Large intestine (tissue), 1 donor: ENCODE data around the gene GPR155. TPM values are rescaled to one million over a fixed set of nuclear protein-coding genes. Genes with fewer than 3 reads are reported as not detected.

Source experiments
- polyA plus RNA-seq: library from polyadenylated mRNA; unstranded; fragments of 120-200 nt; gene quantifications from one replicate; pipeline ENCODE4 v1.2.1, GENCODE V29; 2013

Gene GPR155
- polyA plus RNA-seq, 1 donor: 3.7 TPM

Other genes starting within 250 kb of the GPR155 start
- gene OLA1, start 238.5 kb downstream of the GPR155 start, polyA plus RNA-seq: 150 TPM
- gene SP9, start 152.1 kb downstream of the GPR155 start, polyA plus RNA-seq: not detected
- 23.8 TPM for gene SCRN3, start 91.3 kb downstream of the GPR155 start, polyA plus RNA-seq
- gene WIPF1, start 110.8 kb upstream of the GPR155 start, polyA plus RNA-seq: 56.2 TPM